ENCODE measurements around the gene ALKBH5.
A peak's percentile ranks its signal among the peaks of the same experiment; 100 is the strongest.

ALKBH5 gene

DNA sequence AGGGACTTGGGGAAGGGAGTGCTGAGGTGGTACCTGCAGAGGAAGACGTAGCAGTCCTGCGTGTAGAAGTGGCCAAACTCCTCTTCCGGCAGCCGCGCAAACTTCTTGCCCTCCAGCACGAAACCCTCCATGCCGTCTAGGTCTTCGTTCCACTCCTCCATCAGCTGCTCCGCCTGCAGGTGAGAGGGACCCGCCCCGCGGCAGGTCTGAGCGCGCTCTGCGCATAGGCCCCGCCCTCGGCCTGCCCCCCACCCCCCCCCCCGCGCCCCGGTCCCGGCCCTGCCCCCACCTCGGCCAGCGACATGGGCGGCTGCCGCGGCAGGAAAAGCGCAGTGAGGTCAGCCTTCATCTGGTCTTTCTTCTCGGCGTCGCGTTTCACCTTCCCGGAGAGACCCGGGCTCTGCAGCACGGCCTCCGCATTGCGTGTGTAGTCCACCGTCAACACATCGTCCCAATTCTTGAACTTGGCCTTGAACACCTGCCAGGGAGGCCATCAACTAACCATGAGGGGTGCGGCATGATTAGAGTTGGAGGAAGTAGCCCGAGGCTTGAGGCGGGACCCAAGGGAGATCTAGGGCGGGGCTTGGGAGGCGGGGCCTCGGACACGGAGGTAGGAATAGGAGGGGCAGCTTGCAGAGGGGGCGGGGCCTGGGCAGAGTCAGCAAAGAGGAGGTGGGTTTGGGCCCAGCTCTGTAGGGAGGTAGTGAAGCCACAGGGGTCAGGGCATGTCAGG, 63.4 kb downstream of the ALKBH5 start:
- DNase-seq: peak; percentile 27

DNA sequence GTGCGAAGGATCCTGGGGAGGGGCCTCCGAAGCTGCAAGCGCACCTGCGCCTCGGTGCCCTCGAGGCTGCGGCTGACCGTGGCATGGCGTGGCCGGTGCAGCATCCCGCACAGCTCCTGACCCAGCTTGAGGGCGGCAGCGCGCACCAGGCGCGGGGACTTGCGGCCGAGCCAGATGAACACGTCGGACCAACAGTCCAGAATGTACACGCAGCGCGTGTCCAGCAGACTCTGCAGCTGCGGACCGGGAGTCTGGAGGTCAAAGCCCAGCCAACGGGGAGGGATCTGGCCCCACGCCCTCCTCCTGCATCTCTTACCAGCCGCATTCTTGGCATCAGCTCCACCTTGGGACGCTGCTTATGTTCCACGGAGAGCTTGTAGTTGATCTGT, 64.0 kb downstream of the ALKBH5 start:
- DNase-seq: no peak

DNA sequence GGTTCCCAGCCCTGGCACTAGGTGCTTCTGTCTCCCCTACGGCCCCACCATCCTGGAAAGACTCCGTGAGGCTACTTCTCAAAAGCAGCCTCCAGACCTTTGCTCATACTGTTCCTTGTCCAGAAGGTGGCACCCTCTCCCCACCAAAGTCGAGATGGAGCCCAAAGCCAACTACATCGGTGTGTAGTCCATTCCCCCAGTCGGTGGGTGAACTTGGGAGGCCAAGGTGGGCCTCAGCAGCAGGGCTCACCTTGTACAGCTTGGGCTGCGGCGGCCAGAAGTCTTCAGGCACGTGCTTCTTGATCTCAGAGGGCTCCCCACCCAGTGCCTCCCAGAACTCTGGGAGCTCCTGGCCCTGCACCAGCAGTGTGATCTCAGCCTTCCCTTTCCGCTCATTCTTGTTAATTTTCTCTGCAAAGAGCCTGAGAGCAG, 64.7 kb downstream of the ALKBH5 start:
- peak; percentile 55 for DNase-seq

DNA sequence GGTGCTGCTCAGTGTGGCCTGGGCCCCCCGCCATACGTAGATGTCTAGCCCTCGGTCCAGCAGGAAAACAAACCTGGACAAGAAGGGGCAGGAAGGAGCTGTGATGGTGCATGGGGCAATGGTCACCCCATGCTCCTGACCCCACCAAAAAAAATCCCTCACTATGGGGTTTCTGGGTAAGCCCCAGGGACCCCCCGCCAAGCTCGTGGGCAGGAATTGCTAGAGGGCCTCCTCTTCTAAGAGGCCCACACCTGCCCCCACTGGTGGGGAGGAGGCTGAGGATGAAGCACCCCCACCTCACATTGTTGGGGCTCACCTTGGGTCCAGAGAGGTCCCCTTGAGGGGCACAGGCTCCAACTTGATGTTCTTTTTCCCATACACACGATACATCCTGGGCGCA, 65.2 kb downstream of the ALKBH5 start:
- DNase-seq: no peak

DNA sequence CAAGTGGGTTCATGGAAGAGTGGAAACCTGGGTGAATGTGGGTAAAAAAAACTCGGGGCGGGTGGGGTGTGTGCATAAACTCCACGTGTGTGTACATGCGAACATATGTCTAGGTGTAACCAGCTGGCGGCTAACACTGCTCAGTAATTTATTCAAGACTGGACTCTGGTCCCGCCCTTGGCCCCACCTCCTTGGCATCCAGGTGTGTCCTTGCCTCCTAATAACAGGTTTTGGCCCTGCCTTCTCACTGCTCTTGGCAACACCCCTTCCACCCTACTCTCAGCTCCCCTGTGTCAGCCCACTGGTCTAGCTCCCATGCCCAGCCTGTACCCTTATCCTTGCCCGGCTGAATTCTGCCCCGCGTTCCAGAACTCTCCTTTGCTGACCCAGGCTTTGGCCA, 66.6 kb downstream of the ALKBH5 start:
- no peak for DNase-seq

DNA sequence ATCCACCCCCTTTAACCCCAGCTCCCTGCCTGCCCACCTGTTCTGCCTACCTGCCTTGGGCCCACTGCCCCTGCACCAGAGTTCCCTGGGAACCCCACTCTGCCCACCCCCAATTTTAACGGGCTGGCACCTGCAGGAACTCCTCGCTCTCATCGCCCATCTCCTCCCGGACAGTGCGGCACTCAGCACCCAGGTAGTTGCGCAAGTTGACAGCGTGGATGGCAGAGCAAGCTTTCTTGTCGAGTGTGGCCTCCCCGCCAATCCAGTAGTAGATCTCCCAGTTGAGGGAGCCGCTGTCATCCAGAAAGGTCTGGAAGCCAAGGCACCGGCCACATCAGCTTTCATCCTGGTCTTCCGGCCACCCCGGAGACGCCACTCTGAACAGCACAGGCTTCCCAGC, 67.1 kb downstream of the ALKBH5 start:
- no peak for DNase-seq

DNA sequence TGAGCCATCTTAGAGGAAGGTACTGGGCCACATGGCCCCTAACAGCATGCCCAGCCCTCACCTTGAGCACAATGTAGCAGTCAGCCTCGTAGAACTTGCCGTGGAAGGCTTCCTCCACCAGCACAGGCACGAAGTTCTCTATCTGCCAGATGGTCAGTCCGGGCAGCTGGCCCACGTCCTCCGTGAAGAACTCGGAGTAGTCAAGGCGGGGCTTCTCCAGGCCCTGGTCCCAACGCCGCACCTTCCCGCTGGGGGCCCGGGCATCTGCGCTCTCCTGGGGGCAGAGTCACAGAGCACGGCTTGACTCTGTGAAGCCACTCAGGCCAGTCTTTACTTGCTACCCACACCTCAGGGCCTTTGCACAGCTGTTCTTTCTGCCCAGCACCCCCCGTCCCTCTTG, 67.6 kb downstream of the ALKBH5 start:
- no peak for DNase-seq

DNA sequence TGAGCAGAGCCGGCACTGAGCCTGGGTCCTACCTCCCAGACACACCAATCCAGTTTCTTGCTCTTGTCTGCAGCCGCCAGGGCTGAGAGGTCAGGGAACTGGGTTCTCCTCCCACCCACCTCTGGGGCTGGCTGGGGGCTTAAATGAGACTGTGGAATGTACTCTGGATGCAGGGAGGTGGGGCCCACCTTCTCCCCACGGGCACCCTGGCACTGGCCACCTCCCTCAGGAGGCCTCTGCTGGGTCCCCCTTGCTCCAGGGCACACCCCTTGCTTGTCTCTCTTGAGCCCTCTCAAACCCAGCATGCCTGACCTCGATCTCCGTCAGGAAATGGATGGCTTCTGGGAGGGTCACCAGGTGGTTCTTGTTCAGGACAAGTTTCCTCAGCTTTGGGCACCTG, 68.5 kb downstream of the ALKBH5 start:
- no peak for DNase-seq

DNA sequence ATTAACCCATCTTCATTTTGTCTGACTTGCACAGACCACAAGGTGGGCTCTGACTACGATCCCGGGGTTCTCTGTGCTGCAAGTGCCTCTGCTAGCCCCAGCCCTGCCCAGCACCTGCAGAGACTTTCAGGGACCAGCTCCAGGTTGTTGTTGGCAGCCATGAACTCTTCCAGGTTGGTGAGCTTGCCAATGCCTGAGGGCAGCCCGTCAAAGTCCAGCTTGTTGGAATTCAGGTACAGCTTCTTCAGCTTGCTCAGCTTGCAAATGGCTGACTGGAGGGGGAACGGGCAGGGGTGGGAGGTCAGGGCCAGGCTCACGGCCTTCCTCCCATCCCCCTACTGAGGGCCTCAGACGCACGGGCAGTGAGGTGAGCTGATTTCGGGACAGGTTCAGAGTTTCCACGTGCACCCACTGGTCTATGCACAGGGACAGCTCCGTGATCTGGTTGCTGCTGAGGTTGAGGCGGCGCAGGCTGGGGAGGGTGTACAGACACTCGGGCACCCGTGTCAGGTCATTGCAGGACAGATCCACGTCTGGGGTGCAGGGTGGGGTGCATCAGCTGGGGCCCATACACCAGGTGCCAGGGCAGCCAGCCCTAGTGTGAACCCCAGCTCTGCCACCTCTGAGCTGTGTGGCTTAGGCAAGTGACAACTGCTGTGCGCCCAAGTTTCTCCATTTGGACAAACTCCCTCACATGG, 69.7 kb downstream of the ALKBH5 start:
- DNase-seq: no peak

DNA sequence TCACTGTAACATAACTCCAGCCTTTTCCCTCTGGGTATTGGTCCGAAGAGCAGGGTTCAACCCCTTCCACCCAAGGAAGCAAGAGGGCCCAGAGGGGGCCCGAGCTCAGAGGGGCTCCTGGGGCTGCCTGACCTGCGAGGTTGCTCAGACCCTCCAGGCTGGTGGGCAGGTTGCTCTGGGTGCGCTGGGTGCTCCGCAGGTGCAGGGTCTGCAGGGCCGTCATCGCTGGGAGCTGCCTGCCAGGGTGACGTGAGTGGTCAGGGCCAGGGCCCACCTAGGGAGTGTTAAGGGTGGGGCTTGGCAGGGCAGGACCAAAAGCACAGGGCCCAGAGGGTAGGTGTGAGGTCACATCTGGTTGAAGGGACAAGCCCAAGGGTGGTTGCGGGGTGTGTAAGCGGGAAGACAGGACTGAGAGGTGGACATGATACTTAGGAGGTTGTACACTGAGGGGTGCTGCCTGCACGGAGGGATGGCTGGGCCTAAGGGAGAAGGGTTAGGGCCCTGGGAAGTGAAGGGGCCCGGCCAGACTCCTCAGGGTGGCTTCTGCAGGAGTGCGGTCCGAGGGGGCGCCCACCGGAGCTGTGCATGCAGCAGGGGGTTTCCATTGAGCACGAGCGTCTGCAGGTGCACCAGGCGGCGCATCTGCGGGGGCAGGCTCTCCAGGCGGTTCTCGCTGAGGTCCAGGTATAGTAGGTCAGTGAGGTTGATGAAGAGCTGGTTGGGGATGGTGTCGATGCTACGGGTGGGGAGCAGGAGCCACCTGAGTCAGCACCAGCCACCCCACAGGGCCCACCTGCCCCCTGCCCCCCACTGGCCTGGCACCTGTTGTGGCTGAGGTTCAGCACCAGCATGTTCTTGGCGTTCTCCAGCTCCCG, 70.6 kb downstream of the ALKBH5 start:
- DNase-seq: no peak

DNA sequence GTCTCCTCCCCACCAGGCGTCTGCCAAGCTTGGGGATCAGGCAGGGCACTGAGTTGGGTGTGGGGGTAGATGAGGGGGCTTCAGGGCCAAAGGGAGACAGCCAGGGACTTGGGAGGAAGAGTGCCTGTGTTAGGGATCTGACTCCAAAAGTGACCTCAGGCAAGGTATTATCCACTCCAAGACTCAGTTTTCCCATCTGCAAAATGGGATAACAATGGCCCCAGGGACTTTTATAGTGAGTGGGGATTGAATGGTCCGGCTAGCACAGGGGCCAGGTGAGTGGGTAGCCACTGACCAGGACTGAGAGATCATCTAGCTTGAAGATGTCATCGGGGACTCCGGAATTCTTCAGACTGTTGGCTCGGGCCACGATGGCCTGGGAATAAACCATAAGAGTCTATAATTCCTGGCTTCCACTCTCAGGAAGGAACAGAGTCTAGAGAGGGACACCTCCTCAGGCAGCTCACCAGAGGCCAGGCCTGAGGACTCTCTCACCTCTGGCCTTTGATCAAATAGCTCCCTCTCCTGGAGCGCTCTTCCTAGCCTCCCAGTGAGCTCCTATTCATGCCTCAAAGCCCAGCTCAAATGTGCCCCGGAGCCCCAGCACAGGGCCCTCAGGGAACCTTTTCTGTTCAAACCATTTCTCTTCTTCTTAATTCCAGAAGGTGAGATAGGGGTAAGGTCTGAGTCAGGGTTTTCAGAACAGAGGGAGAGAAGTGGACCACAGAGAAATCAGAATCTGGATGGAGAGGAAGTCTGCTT, 71.4 kb downstream of the ALKBH5 start:
- no peak for DNase-seq

DNA sequence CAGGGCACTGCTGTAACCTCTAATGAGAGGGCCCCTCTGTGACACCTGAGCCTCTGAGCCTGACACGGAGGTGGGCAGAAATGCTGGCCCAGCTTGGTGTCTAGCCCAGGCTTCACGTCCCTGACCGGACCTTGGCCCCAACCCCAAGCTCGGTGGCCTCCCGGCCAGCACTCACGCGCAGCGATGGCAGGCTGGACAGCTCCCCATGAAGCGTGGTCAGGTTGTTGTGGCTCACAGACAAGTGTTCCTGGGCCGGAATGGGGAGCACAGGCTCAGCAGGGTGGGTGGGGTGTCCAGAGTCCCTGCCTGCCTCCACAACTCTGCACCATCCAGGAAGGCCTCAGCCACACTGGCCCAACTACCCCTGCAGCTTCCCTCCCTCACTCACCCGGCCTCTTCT, 72.7 kb downstream of the ALKBH5 start:
- no peak for DNase-seq

DNA sequence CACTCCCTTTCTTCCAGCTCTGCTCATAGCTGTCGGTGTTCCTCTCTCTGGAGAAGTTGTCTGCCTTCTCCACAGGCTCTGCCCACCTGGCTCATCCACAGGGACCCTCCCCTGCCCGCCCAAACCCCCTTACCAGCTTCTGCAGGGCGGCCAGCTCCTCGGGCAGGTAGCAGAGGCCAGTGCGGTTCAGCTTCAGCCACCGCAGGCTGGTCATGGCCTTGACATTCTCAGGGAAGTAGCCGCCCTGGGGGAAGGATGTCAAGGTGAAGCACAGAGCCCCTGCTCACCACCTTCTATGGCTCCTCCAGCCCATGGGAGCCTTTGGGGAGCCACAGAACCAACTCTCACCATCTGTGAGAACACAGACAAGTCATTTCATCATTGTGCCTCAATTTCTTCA, 73.1 kb downstream of the ALKBH5 start:
- DNase-seq: no peak

DNA sequence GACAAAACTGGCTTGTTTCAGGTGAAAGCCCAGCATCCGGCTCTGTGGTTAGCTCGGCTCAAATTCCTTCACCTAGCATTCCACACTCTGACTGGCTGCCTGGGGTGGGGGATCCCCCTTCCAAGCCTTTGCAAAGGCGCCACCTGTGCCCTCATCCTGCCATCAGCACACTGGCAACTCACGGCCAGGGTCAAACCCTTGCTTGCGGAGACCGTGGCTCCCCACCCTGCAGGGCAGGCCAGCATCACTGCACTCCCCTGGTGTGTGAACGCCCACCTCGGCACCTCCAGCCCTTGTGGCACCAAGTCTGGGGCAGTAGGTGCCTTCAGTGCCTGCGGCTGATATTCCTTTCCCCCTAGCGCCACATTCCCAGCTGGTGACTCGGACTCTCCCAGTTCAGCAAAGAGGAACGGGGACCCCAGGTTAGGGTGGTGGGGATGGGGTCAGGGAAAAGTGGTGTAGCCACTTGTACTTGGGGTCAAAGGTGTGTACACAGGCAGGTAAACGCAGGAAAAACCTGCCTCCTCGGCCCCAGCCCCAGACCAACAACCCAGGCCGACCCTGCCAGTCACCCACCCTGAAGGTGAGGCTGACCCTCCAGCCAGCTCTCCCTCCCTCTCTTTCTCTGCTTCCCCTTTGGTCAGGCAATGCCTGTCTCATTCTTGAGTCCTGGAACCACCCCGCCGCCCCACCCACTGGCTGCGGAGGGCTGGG, 73.8 kb downstream of the ALKBH5 start:
- peak; percentile 65 for DNase-seq

DNA sequence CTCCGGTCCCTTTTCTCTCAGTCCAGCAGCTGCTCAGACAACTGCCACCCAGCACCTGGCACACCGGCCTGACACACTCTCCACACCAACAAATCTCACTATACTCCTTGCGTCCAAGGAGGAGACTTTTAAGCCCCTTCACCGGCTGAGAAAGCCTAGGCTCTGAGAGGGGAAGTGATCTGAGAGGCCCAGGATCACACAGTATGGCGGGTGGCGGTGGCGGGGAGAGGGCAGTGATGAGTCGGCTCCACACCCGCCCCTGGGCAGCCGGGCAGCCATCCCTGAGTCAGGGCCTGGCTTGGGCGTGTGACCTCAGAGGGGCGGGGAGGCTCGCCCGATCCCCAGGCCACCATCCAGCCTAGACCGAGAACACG, 74.3 kb downstream of the ALKBH5 start:
- DNase-seq: peak; percentile 65

DNA sequence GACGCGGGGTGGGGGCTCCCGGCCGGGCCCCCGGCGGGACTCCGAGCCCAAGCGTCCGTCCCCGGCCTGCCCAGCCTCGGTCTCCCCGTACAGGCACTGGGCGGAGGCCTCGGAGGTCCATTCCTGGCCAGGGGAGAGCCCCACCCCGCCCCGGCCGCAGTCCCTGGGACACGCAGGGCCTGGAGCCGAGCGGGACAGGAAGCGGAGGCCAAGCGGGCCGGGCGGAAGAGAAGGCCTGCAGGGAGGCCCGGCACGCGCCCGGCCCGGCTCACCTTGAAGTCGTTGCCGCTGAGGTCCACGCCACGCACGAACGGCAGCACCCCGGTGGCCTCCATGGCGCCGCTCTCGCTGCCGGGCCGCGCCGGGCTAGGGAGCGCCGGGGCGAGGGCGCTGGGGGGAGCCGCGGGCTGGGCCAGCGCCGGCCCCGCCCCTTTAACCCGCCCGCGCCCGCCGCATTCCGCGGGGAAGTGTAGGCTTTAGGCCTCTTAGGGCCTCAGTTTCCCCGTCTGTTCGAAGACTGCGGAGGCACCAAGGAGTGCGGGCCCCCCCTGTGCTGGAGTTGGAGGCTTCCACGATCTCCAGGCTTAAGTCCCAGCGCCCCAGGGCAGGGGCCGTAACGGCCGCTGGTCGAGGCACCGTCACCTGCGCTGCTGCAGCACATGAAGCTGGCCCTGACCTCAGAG, 74.9 kb downstream of the ALKBH5 start, which contains the start of gene FLII:
Gene FLII, minus strand, starts transcription at position 383 of the 683 bp plus-strand sequence. Its CDS starts 48 bp downstream, at position 335.
- no peak for DNase-seq

Data from MV-4-11 (cell line).